ENCODE measurements around the gene MSRB3.
"Not testable (repeated sequence)": the region's sequence is repeated elsewhere in the genome, so short reads cannot be mapped to it uniquely, and the experiment has no call there.

Gene MSRB3

GRCh38 chr12:65460063-65460462 is 181.6 kb downstream of the MSRB3 start:
- DNase-seq = no peak

GRCh38 chr12:65461017-65461416 is 182.5 kb downstream of the MSRB3 start:
- DNase-seq = no peak

- DNase-seq = no peak
Measured at GRCh38 chr12:65462484-65462883, 184.0 kb downstream of the MSRB3 start.

GRCh38 chr12:65463082-65463481 is 184.6 kb downstream of the MSRB3 start:
- no peak for DNase-seq

GRCh38 chr12:65463611-65464010 is 185.1 kb downstream of the MSRB3 start:
- no peak for DNase-seq

GRCh38 chr12:65464930-65465329 is 186.4 kb downstream of the MSRB3 start:
- DNase-seq = no peak

- DNase-seq = no peak
Measured at GRCh38 chr12:65465766-65466547, 187.5 kb downstream of the MSRB3 start.

- no peak for DNase-seq
Measured at GRCh38 chr12:65466911-65467310, 188.4 kb downstream of the MSRB3 start.

GRCh38 chr12:65470256-65470655 is 191.8 kb downstream of the MSRB3 start:
- no peak for DNase-seq

- no peak for DNase-seq
Measured at GRCh38 chr12:65472079-65472478, 193.6 kb downstream of the MSRB3 start.

- no peak for DNase-seq
Measured at GRCh38 chr12:65474831-65475230, 196.3 kb downstream of the MSRB3 start.

GRCh38 chr12:65477721-65478120 is 199.2 kb downstream of the MSRB3 start:
- DNase-seq = no peak

- DNase-seq = not testable (repeated sequence)
Measured at GRCh38 chr12:65483891-65484516, 205.5 kb downstream of the MSRB3 start.

GRCh38 chr12:65488197-65488596 is 209.7 kb downstream of the MSRB3 start:
- DNase-seq = no peak

GRCh38 chr12:65490250-65490649 is 211.8 kb downstream of the MSRB3 start:
- no peak for DNase-seq

- DNase-seq = no peak
Measured at GRCh38 chr12:65492998-65493912, 214.8 kb downstream of the MSRB3 start.

GRCh38 chr12:65493913-65494245 is 215.4 kb downstream of the MSRB3 start:
- DNase-seq = no peak

- no peak for DNase-seq
Measured at GRCh38 chr12:65494537-65494936, 216.1 kb downstream of the MSRB3 start.

- DNase-seq = no peak
Measured at GRCh38 chr12:65495233-65495632, 216.8 kb downstream of the MSRB3 start.

GRCh38 chr12:65496617-65497016 is 218.1 kb downstream of the MSRB3 start:
- no peak for DNase-seq

GRCh38 chr12:65497660-65498059 is 219.2 kb downstream of the MSRB3 start:
- DNase-seq = no peak

- DNase-seq = no peak
Measured at GRCh38 chr12:65499167-65499566, 220.7 kb downstream of the MSRB3 start.

GRCh38 chr12:65500091-65500900 is 221.8 kb downstream of the MSRB3 start:
- no peak for DNase-seq
